MV-4-11 (cell line): ENCODE measurements around the gene PLCB2.

Experiments
- DNase-seq: peaks from one replicate; lab custom pipeline; 2025; lab: John Stamatoyannopoulos, UW

The PLCB2 gene

GRCh38 chr15:40269604-40270003 lies 38.1 kb downstream of the PLCB2 start:
- no peak for DNase-seq

GRCh38 chr15:40267670-40268069 lies 40.1 kb downstream of the PLCB2 start:
- DNase-seq, result no peak

GRCh38 chr15:40266828-40267304 lies 40.9 kb downstream of the PLCB2 start:
- peak; percentile 72 for DNase-seq

GRCh38 chr15:40265875-40266274 lies 41.9 kb downstream of the PLCB2 start:
- no peak for DNase-seq

GRCh38 chr15:40265355-40265754 lies 42.4 kb downstream of the PLCB2 start:
- no peak for DNase-seq

GRCh38 chr15:40264321-40265153 lies 43.2 kb downstream of the PLCB2 start:
- DNase-seq, result no peak

GRCh38 chr15:40263024-40263754 lies 44.5 kb downstream of the PLCB2 start:
- no peak for DNase-seq

GRCh38 chr15:40259021-40259420 lies 48.7 kb downstream of the PLCB2 start:
- no peak for DNase-seq

- no peak for DNase-seq
These were observed 49.2 kb downstream of the PLCB2 start for GRCh38 chr15:40258544-40258943.

GRCh38 chr15:40257656-40258450 lies 49.9 kb downstream of the PLCB2 start:
- no peak for DNase-seq

- DNase-seq, result peak; percentile 82
These were observed 51.0 kb downstream of the PLCB2 start for GRCh38 chr15:40256638-40257235.

- DNase-seq, result no peak
These were observed 52.7 kb downstream of the PLCB2 start for GRCh38 chr15:40255033-40255432.

- no peak for DNase-seq
These were observed 53.3 kb downstream of the PLCB2 start for GRCh38 chr15:40254452-40254851.

- no peak for DNase-seq
These were observed 54.5 kb downstream of the PLCB2 start for GRCh38 chr15:40253167-40253790.

- DNase-seq, result no peak
These were observed 55.1 kb downstream of the PLCB2 start for GRCh38 chr15:40252438-40253166.

- DNase-seq, result no peak
These were observed 55.6 kb downstream of the PLCB2 start for GRCh38 chr15:40252141-40252437.

GRCh38 chr15:40251486-40252140 lies 56.1 kb downstream of the PLCB2 start:
- DNase-seq, result no peak

- DNase-seq, result peak; percentile 6
These were observed 56.8 kb downstream of the PLCB2 start for GRCh38 chr15:40250771-40251483.

- no peak for DNase-seq
These were observed 57.5 kb downstream of the PLCB2 start for GRCh38 chr15:40250304-40250656.
